Cerebellar nuclear complex (tissue), 1 donor: Measurements from ENCODE around the gene CSTB.

ENCODE experiments used
- DNase-seq, 2 experiments: peaks; one replicate each; lab custom pipeline; 2025; lab: John Stamatoyannopoulos, UW

CSTB gene

DNA sequence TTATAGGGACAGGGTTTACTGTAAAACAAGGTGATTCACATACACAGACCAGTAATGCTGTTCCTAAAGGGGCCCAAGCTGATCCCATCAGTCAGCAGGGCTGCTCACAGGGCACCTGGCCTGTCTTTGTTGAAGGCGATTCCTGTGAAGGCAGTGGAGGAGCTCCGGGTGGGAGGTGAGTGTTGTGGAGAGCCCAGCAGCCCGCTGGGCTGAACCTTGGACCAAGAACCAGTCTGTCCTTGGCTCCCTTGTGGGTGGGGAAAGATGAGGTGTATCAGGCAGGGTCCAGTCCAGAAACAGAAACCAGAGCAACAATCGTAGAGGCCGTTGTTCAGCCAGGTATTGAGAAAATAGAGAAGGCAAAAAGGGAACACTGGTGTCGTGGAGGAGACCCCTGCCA is 44.6 kb downstream of the CSTB start:
- DNase-seq = no peak

GRCh38 chr21:43728467-43729390 is 47.4 kb downstream of the CSTB start:
- DNase-seq = peak; percentile 3 to 47

DNA sequence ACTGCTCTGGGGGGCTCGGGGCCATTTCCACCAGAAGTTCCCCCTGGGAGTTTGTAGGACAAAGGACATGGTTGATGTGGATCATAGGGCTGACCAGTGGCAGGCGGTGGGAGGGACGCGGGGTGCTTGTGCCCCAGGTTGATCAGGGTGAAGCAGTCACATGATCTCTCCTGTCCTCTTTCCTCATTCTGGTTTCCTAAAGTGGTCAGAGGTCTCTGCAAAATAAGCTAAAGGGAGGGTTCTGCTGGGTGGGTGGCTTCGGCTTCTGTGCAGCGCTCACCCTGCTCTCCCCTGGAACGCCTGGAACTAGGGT is 48.0 kb downstream of the CSTB start:
- no peak for DNase-seq

GRCh38 chr21:43727519-43728153 is 48.5 kb downstream of the CSTB start:
- no peak for DNase-seq

- DNase-seq = no peak
Observed at GRCh38 chr21:43726686-43727518, 49.2 kb downstream of the CSTB start.
